GM18867 (cell line): ENCODE data around the gene SPOCK3.

Experiments
- ATAC-seq: cut with Tn5 transposase; IDR thresholded peaks from one replicate; pipeline ENCODE4 v1.9.1; 2021; ENCODE audit warnings: mild to moderate bottlenecking, moderate library complexity; ENCODE audit not compliant: unreplicated experiment

The SPOCK3 gene

DNA sequence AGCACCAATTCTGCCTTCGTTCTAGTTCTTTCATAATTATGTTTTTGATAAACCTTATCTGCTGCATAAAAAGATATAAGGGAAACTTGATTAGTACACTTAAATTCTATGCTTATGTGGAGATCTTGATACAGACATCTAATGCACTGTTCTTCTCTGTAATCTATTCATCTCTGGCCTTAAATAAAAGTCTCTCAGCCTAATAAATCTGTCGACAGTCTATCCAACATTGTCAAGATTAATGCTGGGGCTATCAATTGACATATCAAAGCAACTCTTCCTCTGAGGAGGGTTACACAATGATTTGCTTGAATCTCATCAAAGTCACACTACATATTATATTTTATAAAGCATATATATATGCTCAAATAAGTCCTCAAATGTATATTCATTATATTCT, 545.5 kb downstream of the SPOCK3 start:
- no peak for ATAC-seq

GRCh38 chr4:166687828-166688227, 546.5 kb downstream of the SPOCK3 start:
- ATAC-seq: no peak
